A549 (cell line): ENCODE results near the gene TRIO. TPM values are rescaled to one million over a fixed set of nuclear protein-coding genes. Genes with fewer than 3 reads are reported as not detected.

Experiments used
- ATAC-seq, 2 experiments: fragments of 200-7000 bp in 1 of 2; fragments of >200 bp in 1 of 2; cut with Nextera tagmentation in 1 of 2; cut with Tn5 transposase in 1 of 2; 3 replicates each; pipeline versions ENCODE4 v1.8.0 to v1.9.1; 2018 to 2020; ENCODE audit warnings: mild to moderate bottlenecking in 1 of 2, moderate library complexity in 1 of 2
- CTCF ChIA-PET: fragments of 300-600 bp; sonication (Branson Sonifier 250); formaldehyde crosslinking; extraction: SDS; loops from one replicate; lab custom pipeline; 2021; ENCODE audit warnings: antibody characterized with exemption, inconsistent platforms; lab: Yijun Ruan, JAX
- POLR2A ChIA-PET: fragments of 350-600 bp; formaldehyde crosslinking; extraction: SDS; loops from one replicate; lab custom pipeline; 2021; ENCODE audit warnings: antibody characterized with exemption, inconsistent platforms; lab: Yijun Ruan, JAX
- DNase-seq, 2 experiments: peaks; one replicate each; pipeline versions ENCODE4 v3.0.0 to v3.0.0-alpha.2; 2011 to 2016; ENCODE audit warnings: low read depth in 1 of 2, low spot score in 1 of 2
- FAIRE-seq: peaks from 2 replicates; lab custom pipeline; 2011; peaks lifted over from hg19 to GRCh38; lab: Jason Lieb, UNC
- H3K27ac ChIP-seq, 2 experiments: fragments of >200 bp; sonication (Bioruptor Twin); formaldehyde crosslinking; 3 replicates each; pipeline ENCODE4 v1.5.1; 2016 to 2017
- H3K4me1 ChIP-seq: fragments of >200 bp; sonication (Bioruptor Twin); formaldehyde crosslinking; 3 replicates; pipeline ENCODE4 v1.6.1; 2016
- H3K4me2 ChIP-seq: fragments of >200 bp; sonication (Bioruptor Twin); formaldehyde crosslinking; 3 replicates; pipeline ENCODE4 v1.6.1; 2016
- H3K4me3 ChIP-seq: fragments of >200 bp; sonication (Bioruptor Twin); formaldehyde crosslinking; 3 replicates; pipeline ENCODE4 v1.5.1; 2016
- H3K9me3 ChIP-seq: fragments of >200 bp; sonication (Bioruptor Twin); formaldehyde crosslinking; 3 replicates; pipeline ENCODE4 v1.6.1; 2016
- CBX8 ChIP-seq: fragments of 200-600 bp; sonication (generic); IDR thresholded peaks from 2 replicates; pipeline ENCODE4 v1.6.1; 2016
- CEBPB ChIP-seq, 2 experiments: fragments of >200 bp in 1 of 2; sonication (Bioruptor Twin) in 1 of 2; formaldehyde crosslinking in 1 of 2; IDR thresholded peaks; 2 replicates each; pipeline ENCODE4 v1.6.1; 2012 to 2016
- CHD2 ChIP-seq: fragments of 150-350 bp; IDR thresholded peaks from 2 replicates; pipeline ENCODE4 v1.6.1; 2014; ENCODE audit warnings: low read length; ENCODE audit not compliant: partially characterized antibody
- EHF ChIP-seq: fragments of 250-450 bp; sonication (Bioruptor Pico); IDR thresholded peaks from 2 replicates; pipeline ENCODE4 v1.5.0; 2020; ENCODE audit warnings: mild to moderate bottlenecking
- EHMT2 ChIP-seq: fragments of 200-600 bp; sonication (generic); IDR thresholded peaks from 2 replicates; pipeline ENCODE4 v1.6.1; 2016; ENCODE audit warnings: antibody characterized with exemption, low read depth, mild to moderate bottlenecking, moderate library complexity
- EP300 ChIP-seq, 2 experiments: fragments of >200 bp; sonication (Bioruptor Twin); formaldehyde crosslinking; IDR thresholded peaks; 2 replicates in 1 of 2; 3 replicates in 1 of 2; pipeline ENCODE4 v1.6.1; 2016 to 2017
- FOSB ChIP-seq: fragments of 250-450 bp; sonication (Bioruptor Pico); IDR thresholded peaks from 2 replicates; pipeline ENCODE4 v1.5.0; 2020; ENCODE audit warnings: mild to moderate bottlenecking, moderate library complexity
- FOSL2 ChIP-seq, 2 experiments: fragments of 450-650 bp in 1 of 2; fragments of >200 bp in 1 of 2; sonication (Bioruptor Twin) in 1 of 2; formaldehyde crosslinking; IDR thresholded peaks; 2 replicates each; pipeline versions ENCODE4 v1.5.0 to v1.6.1; 2016 to 2020; ENCODE audit warnings: mild to moderate bottlenecking in 1 of 2, moderate library complexity in 1 of 2
- FOXS1 ChIP-seq: fragments of 250-450 bp; sonication (Bioruptor Pico); IDR thresholded peaks from 2 replicates; pipeline ENCODE4 v1.5.0; 2020; ENCODE audit warnings: mild to moderate bottlenecking, moderate library complexity
- GATA3 ChIP-seq: IDR thresholded peaks from 2 replicates; pipeline ENCODE4 v1.6.1; 2012; ENCODE audit warnings: borderline replicate concordance
- HDAC2 ChIP-seq: fragments of 200-600 bp; sonication (generic); IDR thresholded peaks from 2 replicates; pipeline ENCODE4 v1.6.1; 2016
- HEYL ChIP-seq: fragments of 250-450 bp; sonication (Bioruptor Pico); IDR thresholded peaks from 2 replicates; pipeline ENCODE4 v1.8.0; 2021; ENCODE audit warnings: mild to moderate bottlenecking, moderate library complexity
- HOXA7 ChIP-seq: fragments of 250-450 bp; sonication (Bioruptor Pico); IDR thresholded peaks from 2 replicates; pipeline ENCODE4 v1.5.0; 2020; ENCODE audit warnings: mild to moderate bottlenecking, moderate library complexity
- HOXB13 ChIP-seq: fragments of 250-450 bp; sonication (Bioruptor Pico); IDR thresholded peaks from 2 replicates; pipeline ENCODE4 v1.5.0; 2020; ENCODE audit warnings: low read depth, mild to moderate bottlenecking, moderate library complexity
- JUN ChIP-seq, 2 experiments: fragments of >200 bp; sonication (Bioruptor Twin); formaldehyde crosslinking; IDR thresholded peaks; 2 replicates in 1 of 2; 3 replicates in 1 of 2; pipeline ENCODE4 v1.6.1; 2016 to 2017
- JUNB ChIP-seq: fragments of >200 bp; sonication (Bioruptor Twin); formaldehyde crosslinking; IDR thresholded peaks from 2 replicates; pipeline ENCODE4 v1.6.1; 2016
- KDM5A ChIP-seq: fragments of 200-600 bp; sonication (generic); IDR thresholded peaks from 2 replicates; pipeline ENCODE4 v1.6.1; 2016; ENCODE audit warnings: antibody characterized with exemption, mild to moderate bottlenecking
- MAFK ChIP-seq: fragments of 450-650 bp; IDR thresholded peaks from 2 replicates; pipeline ENCODE4 v1.6.1; 2014; ENCODE audit not compliant: partially characterized antibody
- MAZ ChIP-seq: fragments of 150-350 bp; IDR thresholded peaks from 2 replicates; pipeline ENCODE4 v1.6.1; 2014; ENCODE audit warnings: antibody characterized with exemption, low read depth, low read length, borderline replicate concordance
- NFE2L2 ChIP-seq: fragments of 150-350 bp; conservative IDR thresholded peaks from 2 replicates; pipeline ENCODE4 v1.6.1; 2014; ENCODE audit warnings: low read length
- NPAS2 ChIP-seq: fragments of 250-450 bp; sonication (Bioruptor Pico); IDR thresholded peaks from 2 replicates; pipeline ENCODE4 v1.8.0; 2022; ENCODE audit warnings: mild to moderate bottlenecking, moderate library complexity, borderline replicate concordance
- POLR2A ChIP-seq: IDR thresholded peaks from 2 replicates; pipeline ENCODE4 v1.6.1; 2012; ENCODE audit warnings: mild to moderate bottlenecking, low read length
- POLR2AphosphoS2 ChIP-seq: conservative IDR thresholded peaks from 2 replicates; pipeline ENCODE4 v1.6.1; 2012; ENCODE audit warnings: low read length, improper control_type of control experiment, inconsistent platforms
- RAD21 ChIP-seq, 2 experiments: fragments of >200 bp in 1 of 2; sonication (Bioruptor Twin) in 1 of 2; formaldehyde crosslinking in 1 of 2; IDR thresholded peaks in 1 of 2; conservative IDR thresholded peaks in 1 of 2; 2 replicates in 1 of 2; 3 replicates in 1 of 2; pipeline ENCODE4 v1.6.1; 2012 to 2018; ENCODE audit warnings: inconsistent platforms in 1 of 2
- RCOR1 ChIP-seq: fragments of 150-350 bp; IDR thresholded peaks from 2 replicates; pipeline ENCODE4 v1.6.1; 2014; ENCODE audit warnings: antibody characterized with exemption, low read length, low read depth
- RFX5 ChIP-seq: fragments of 450-650 bp; IDR thresholded peaks from 2 replicates; pipeline ENCODE4 v1.7.1; 2014; ENCODE audit warnings: antibody characterized with exemption, mild to moderate bottlenecking, moderate library complexity
- RNF2 ChIP-seq: fragments of 200-600 bp; sonication (generic); IDR thresholded peaks from 2 replicates; pipeline ENCODE4 v1.6.1; 2016; ENCODE audit warnings: low read depth, mild to moderate bottlenecking, antibody characterized with exemption, moderate library complexity, borderline replicate concordance
- SMC3 ChIP-seq: fragments of >200 bp; sonication (Bioruptor Twin); formaldehyde crosslinking; IDR thresholded peaks from 3 replicates; pipeline ENCODE4 v1.6.1; 2018; ENCODE audit warnings: inconsistent platforms
- ZC3H11A ChIP-seq: fragments of 450-650 bp; IDR thresholded peaks from 2 replicates; pipeline ENCODE4 v1.6.1; 2014; ENCODE audit warnings: antibody characterized with exemption, mild to moderate bottlenecking
- WGBS: methylation state at CpG from one replicate; pipeline ENCODE4 v1.1.6; 2017; ENCODE audit errors: missing lambda C conversion rate; 5-methylcytosine and 5-hydroxymethylcytosine counted together
- polyA plus RNA-seq, 4 experiments: library from polyadenylated mRNA; depleted of rRNA in 3 of 4; stranded (reverse); fragments of >200 nt; fragmentation: RNase III in 1 of 4; extraction: RNeasy Plus Mini Kit Qiagen cat#74134 plus additional on column Dnase treatment in 1 of 4; gene quantifications; 2 replicates in 3 of 4; 3 replicates in 1 of 4; pipeline ENCODE4 v1.2.3, GENCODE V29; 2011 to 2017
- TF ChIP-seq, protein P1 (sequence below): fragments of 150-350 bp; IDR thresholded peaks from 2 replicates; pipeline ENCODE4 v1.6.1; 2014; ENCODE audit warnings: low read depth, mild to moderate bottlenecking, low read length
- TF ChIP-seq, protein P2 (sequence below): fragments of 250-450 bp; sonication (Bioruptor Pico); IDR thresholded peaks from 2 replicates; pipeline ENCODE4 v1.5.0; 2021; ENCODE audit warnings: mild to moderate bottlenecking, moderate library complexity, borderline replicate concordance
- TF ChIP-seq, protein P3 (sequence below): IDR thresholded peaks from 2 replicates; pipeline ENCODE4 v1.6.1; 2012; ENCODE audit warnings: low read depth, borderline replicate concordance

The TRIO gene
- polyA plus RNA-seq, 2 of the 4 experiments (the other 2 are of a cell fraction): 47.5 to 79.0 TPM

DNA sequence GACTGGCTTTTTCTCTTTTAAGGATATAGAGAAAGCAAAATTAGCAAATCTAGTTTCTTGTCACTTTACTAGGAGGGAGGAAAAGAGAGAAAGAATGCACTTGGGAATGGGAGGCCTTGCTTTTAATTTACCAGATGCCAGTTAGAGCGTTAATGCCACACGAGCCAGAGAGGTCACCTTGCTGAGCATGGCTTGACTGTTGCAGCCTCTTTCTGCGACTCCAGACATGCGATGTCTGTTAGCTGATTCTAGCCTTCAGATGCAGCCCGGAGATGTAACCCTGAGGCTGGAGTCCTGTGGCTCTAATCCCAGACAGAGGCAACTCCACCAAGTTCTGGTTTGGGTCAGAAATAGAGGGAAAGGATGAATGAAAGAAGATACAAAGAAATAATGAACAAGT is 152.5 kb downstream of the TRIO start:
- 81% methylated on average over 5 of the region's 5 CpGs for WGBS
- H3K9me3 ChIP-seq: no peaks in the 10 kb centered on the region
- POLR2A ChIA-PET: no interaction called here
- CTCF ChIA-PET: interaction anchor here (0.8 to 1.9 kb wide), 4 partner anchors 9 to 56 kb away, joined by 3 to 6 read pairs (median 4); no protein-coding TSS in a partner anchor
- H3K4me1 ChIP-seq: peaks cover 11% of the 10 kb centered on the region; the same call in 2 of the 3 replicates
- H3K27ac ChIP-seq: no peak overlapping the region
- DNase-seq (no peak), FAIRE-seq (no peak), ATAC-seq (no peak)
- TF ChIP-seq FOXS1 (CRISPR knock-in tag): no peak
- TF ChIP-seq JUNB: no peak
- TF ChIP-seq NFE2L2: no peak
- no peak for TF ChIP-seq FOSB
- no peak for TF ChIP-seq RFX5
- no peak overlapping the region for H3K4me3 ChIP-seq
- H3K4me2 ChIP-seq: no peak overlapping the region

DNA sequence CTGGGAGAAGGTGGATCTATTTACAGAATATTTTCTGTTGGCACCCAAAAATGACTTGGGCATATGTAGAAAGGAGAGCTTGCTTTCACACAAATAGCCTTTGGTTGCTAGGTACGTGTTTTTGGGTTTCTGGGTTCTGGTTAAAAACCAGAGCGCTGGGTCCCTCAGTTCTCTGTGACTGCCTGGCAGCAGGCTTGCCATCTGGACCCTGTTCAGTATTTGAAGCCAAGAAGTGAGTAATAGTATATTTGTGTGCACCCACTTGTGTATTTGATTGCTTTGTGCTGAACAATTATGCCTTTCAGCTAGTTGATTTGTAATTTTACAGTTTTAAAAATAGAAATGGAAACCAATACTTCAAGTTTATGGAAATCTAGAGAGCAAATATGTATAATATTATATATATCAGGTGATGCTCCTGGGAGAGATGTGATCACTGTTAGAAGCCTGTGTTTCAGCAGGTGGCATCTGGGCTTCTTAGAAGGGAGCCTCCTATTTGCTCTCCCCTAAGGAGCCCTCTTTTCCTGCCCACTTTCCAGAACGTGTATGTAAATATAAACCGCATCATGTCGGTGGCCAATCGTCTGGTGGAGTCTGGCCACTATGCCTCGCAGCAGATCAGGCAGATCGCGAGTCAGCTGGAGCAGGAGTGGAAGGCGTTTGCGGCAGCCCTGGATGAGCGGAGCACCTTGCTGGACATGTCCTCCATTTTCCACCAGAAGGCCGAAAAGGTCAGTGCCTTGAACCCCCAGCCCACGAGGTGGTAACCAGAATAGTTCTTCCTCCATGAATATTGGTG is 153.6 kb downstream of the TRIO start:
- WGBS: 93% methylated on average over 14 of the region's 14 CpGs
- ChIA-PET CTCF (interaction anchor here (1.4 to 1.9 kb wide), 3 partner anchors 10 to 291 kb away, joined by 4 read pairs; no protein-coding TSS in a partner anchor), POLR2A (no interaction called here)
- H3K4me2 ChIP-seq: no peak overlapping the region
- H3K4me3 ChIP-seq: no peak overlapping the region
- DNase-seq (no peak), FAIRE-seq (no peak), ATAC-seq (no peak)
- H3K9me3 ChIP-seq: no peaks in the 10 kb centered on the region
- TF ChIP-seq, protein P1, sequence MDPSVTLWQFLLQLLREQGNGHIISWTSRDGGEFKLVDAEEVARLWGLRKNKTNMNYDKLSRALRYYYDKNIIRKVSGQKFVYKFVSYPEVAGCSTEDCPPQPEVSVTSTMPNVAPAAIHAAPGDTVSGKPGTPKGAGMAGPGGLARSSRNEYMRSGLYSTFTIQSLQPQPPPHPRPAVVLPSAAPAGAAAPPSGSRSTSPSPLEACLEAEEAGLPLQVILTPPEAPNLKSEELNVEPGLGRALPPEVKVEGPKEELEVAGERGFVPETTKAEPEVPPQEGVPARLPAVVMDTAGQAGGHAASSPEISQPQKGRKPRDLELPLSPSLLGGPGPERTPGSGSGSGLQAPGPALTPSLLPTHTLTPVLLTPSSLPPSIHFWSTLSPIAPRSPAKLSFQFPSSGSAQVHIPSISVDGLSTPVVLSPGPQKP: no peak
- TF ChIP-seq SMC3 (no peak), JUN (IDR thresholded peaks at IDR 0.05) (no peak), CEBPB (IDR thresholded peaks at IDR 0.05) (no peak), HOXB13 (CRISPR knock-in tag) (no peak), POLR2A (no peak), EHMT2 (no peak), NPAS2 (no peak), GATA3 (no peak), HEYL (no peak), RCOR1 (no peak), HOXA7 (no peak), MAZ (no peak), FOSB (no peak), POLR2AphosphoS2 (no peak), CHD2 (no peak), RAD21 (conservative IDR thresholded peaks at IDR 0.05 in 1 of 2, IDR thresholded peaks at IDR 0.05 in 1 of 2) (no peak), RNF2 (no peak), EP300 (IDR thresholded peaks at IDR 0.05) (no peak), HDAC2 (no peak)
- H3K4me1 ChIP-seq: peaks cover 20% of the 10 kb centered on the region
- H3K27ac ChIP-seq: no peak overlapping the region

DNA sequence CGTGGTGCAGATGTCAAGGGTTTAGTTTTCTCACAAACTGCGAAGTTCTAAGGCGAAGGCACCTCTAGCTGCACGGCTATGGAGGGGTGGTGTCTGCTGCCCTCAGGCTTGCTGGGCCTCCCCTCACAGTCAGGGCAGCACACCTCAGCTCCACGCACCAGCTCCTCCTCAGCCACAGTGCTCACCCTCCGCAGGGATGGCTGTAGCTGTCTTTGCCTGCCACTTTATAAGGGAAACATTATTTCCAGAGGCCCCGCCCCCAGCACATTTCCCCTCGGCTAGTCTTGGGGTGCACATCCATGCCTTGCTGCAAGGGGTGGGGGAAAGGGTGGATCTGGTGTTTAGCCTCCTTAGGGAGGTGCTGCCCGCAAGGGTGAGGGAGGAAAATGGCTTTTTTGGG is 154.6 kb downstream of the TRIO start:
- DNase-seq (no peak), FAIRE-seq (no peak), ATAC-seq (peak in 1 of 2 experiments; percentile 29; a peak in 1 of 6 replicates)
- Histone ChIP-seq H3K27ac (no peak overlapping the region), H3K4me2 (no peak overlapping the region), H3K9me3 (no peaks in the 10 kb centered on the region), H3K4me3 (no peak overlapping the region), H3K4me1 (peaks cover 20% of the 10 kb centered on the region)
- ChIA-PET CTCF (interaction anchor here (1.2 to 1.9 kb wide), 4 partner anchors 11 to 292 kb away, joined by 4 to 6 read pairs (median 4); no protein-coding TSS in a partner anchor), POLR2A (no interaction called here)
- 89% methylated on average over 9 of the region's 9 CpGs for WGBS
- TF ChIP-seq FOSB (no peak), FOSL2 (IDR thresholded peaks at IDR 0.05) (no peak), FOSL2 (CRISPR knock-in tag; IDR thresholded peaks at IDR 0.05) (no peak), CHD2 (no peak), JUN (IDR thresholded peaks at IDR 0.05) (no peak), KDM5A (no peak), CBX8 (no peak), EHF (CRISPR knock-in tag) (no peak), MAFK (no peak), ZC3H11A (no peak), JUNB (no peak)
- TF ChIP-seq, protein P2, sequence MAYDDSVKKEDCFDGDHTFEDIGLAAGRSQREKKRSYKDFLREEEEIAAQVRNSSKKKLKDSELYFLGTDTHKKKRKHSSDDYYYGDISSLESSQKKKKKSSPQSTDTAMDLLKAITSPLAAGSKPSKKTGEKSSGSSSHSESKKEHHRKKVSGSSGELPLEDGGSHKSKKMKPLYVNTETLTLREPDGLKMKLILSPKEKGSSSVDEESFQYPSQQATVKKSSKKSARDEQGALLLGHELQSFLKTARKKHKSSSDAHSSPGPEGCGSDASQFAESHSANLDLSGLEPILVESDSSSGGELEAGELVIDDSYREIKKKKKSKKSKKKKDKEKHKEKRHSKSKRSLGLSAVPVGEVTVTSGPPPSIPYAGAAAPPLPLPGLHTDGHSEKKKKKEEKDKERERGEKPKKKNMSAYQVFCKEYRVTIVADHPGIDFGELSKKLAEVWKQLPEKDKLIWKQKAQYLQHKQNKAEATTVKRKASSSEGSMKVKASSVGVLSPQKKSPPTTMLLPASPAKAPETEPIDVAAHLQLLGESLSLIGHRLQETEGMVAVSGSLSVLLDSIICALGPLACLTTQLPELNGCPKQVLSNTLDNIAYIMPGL: no peak
- TF ChIP-seq, protein P1: no peak
- TF ChIP-seq, protein P3, sequence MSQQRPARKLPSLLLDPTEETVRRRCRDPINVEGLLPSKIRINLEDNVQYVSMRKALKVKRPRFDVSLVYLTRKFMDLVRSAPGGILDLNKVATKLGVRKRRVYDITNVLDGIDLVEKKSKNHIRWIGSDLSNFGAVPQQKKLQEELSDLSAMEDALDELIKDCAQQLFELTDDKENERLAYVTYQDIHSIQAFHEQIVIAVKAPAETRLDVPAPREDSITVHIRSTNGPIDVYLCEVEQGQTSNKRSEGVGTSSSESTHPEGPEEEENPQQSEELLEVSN: no peak
